ENCODE measurements around the gene UTP14A.

UTP14A gene

GRCh38 chrX:129953334-129953648 is 47.3 kb downstream of the UTP14A start:
- no peak for DNase-seq

GRCh38 chrX:129953881-129954280 is 47.9 kb downstream of the UTP14A start:
- no peak for DNase-seq

GRCh38 chrX:129954804-129955203 is 48.8 kb downstream of the UTP14A start:
- peak; percentile 21 for DNase-seq

GRCh38 chrX:129955682-129956081 is 49.7 kb downstream of the UTP14A start:
- DNase-seq, result no peak

GRCh38 chrX:129956145-129956544 is 50.2 kb downstream of the UTP14A start:
- no peak for DNase-seq

GRCh38 chrX:129956765-129957164 is 50.8 kb downstream of the UTP14A start:
- no peak for DNase-seq

- DNase-seq, result peak; percentile 92
Observed at GRCh38 chrX:129957241-129958082, 51.5 kb downstream of the UTP14A start.

GRCh38 chrX:129958083-129958465 is 52.1 kb downstream of the UTP14A start:
- DNase-seq, result no peak

- no peak for DNase-seq
Observed at GRCh38 chrX:129958814-129959492, 53.0 kb downstream of the UTP14A start.

- no peak for DNase-seq
Observed at GRCh38 chrX:129959493-129959832, 53.5 kb downstream of the UTP14A start.

GRCh38 chrX:129961180-129962083 is 55.5 kb downstream of the UTP14A start:
- DNase-seq, result peak; percentile 89

- DNase-seq, result no peak
Observed at GRCh38 chrX:129963729-129964128, 57.8 kb downstream of the UTP14A start.

- no peak for DNase-seq
Observed at GRCh38 chrX:129965166-129965565, 59.2 kb downstream of the UTP14A start.

GRCh38 chrX:129968968-129969367 is 63.0 kb downstream of the UTP14A start:
- no peak for DNase-seq

- no peak for DNase-seq
Observed at GRCh38 chrX:129976441-129976840, 70.5 kb downstream of the UTP14A start.

Data from OCI-M1 (cell line).